IMR-90 (cell line): Measurements from ENCODE around the gene TXK. TPM values are rescaled to one million over a fixed set of nuclear protein-coding genes. Genes with fewer than 3 reads are reported as not detected.

Experiments used
- ATAC-seq: fragments of 200-7000 bp; cut with Tn5 transposase; 2 replicates; pipeline ENCODE4 v1.9.1; 2020; ENCODE audit warnings: low read depth, mild to moderate bottlenecking, moderate library complexity
- BruUV-seq: library from RNA; stranded (reverse); fragments of 400-500 nt; replicated peaks from 2 replicates; lab custom pipeline; 2021; lab: Mats Ljungman, UMichigan
- CTCF ChIA-PET: fragments of 300-600 bp; formaldehyde crosslinking; extraction: SDS; loops from one replicate; lab custom pipeline; 2021; ENCODE audit warnings: antibody characterized with exemption; lab: Yijun Ruan, JAX
- POLR2A ChIA-PET: fragments of 300-600 bp; sonication (Branson Sonifier 250); formaldehyde crosslinking; loops from one replicate; lab custom pipeline; 2022; ENCODE audit warnings: antibody characterized with exemption; ENCODE audit not compliant: unreplicated experiment; lab: Charles Lee
- DNase-seq: peaks from one replicate; pipeline ENCODE4 v3.0.0; 2013
- H2AFZ ChIP-seq: replicated peaks from 2 replicates; pipeline ENCODE3; 2013; ENCODE audit warnings: low read length, mild to moderate bottlenecking; ENCODE audit not compliant: poor library complexity
- H2AK5ac ChIP-seq: 2 replicates; pipeline ENCODE4 v1.6.1; 2013; ENCODE audit warnings: low read depth, low read length, inconsistent platforms
- H2AK9ac ChIP-seq: replicated peaks from 2 replicates; pipeline ENCODE3; 2013; ENCODE audit warnings: mild to moderate bottlenecking, low read depth, low read length, moderate library complexity; ENCODE audit not compliant: poor library complexity
- H2BK120ac ChIP-seq: 2 replicates; pipeline ENCODE4 v1.6.1; 2013; ENCODE audit warnings: low read depth, low read length, inconsistent platforms
- H2BK15ac ChIP-seq: 3 replicates; pipeline ENCODE4 v1.6.1; 2013; ENCODE audit warnings: low read depth, low read length, inconsistent platforms
- H2BK20ac ChIP-seq: 2 replicates; pipeline ENCODE4 v1.6.1; 2013; ENCODE audit warnings: low read depth, mild to moderate bottlenecking, inconsistent platforms, low read length, moderate library complexity
- H2BK5ac ChIP-seq: 2 replicates; pipeline ENCODE4 v1.6.1; 2013; ENCODE audit warnings: mild to moderate bottlenecking, low read depth, low read length, inconsistent platforms; ENCODE audit not compliant: poor library complexity, severe bottlenecking
- H3K14ac ChIP-seq: replicated peaks from 2 replicates; pipeline ENCODE4 v1.6.1; 2013; ENCODE audit warnings: low read depth, low read length, inconsistent platforms
- H3K18ac ChIP-seq: 2 replicates; pipeline ENCODE4 v1.6.1; 2013; ENCODE audit warnings: low read depth, low read length, control low read depth
- H3K23ac ChIP-seq: 2 replicates; pipeline ENCODE4 v1.6.1; 2013; ENCODE audit warnings: low read depth, low read length, inconsistent platforms
- H3K27ac ChIP-seq: 2 replicates; pipeline ENCODE4 v1.5.1; 2013; ENCODE audit warnings: mild to moderate bottlenecking, control low read depth, low read length; ENCODE audit not compliant: insufficient read depth
- H3K27me3 ChIP-seq: 2 replicates; pipeline ENCODE4 v1.6.1; 2013; ENCODE audit warnings: low read length; ENCODE audit not compliant: control insufficient read depth, insufficient read depth
- H3K36me3 ChIP-seq: 2 replicates; pipeline ENCODE4 v1.6.1; 2013; ENCODE audit warnings: low read length, mixed read lengths; ENCODE audit not compliant: control insufficient read depth, insufficient read depth
- H3K4ac ChIP-seq: 2 replicates; pipeline ENCODE4 v1.6.1; 2013; ENCODE audit warnings: low read depth, low read length, inconsistent platforms
- H3K4me1 ChIP-seq: 2 replicates; pipeline ENCODE4 v1.6.1; 2013; ENCODE audit warnings: low read length, mixed read lengths; ENCODE audit not compliant: control insufficient read depth, insufficient read depth
- H3K4me2 ChIP-seq: 2 replicates; pipeline ENCODE4 v1.6.1; 2013; ENCODE audit warnings: low read depth, mild to moderate bottlenecking, control low read depth, low read length, moderate library complexity
- H3K4me3 ChIP-seq: 2 replicates; pipeline ENCODE4 v1.5.1; 2013; ENCODE audit warnings: low read depth, mild to moderate bottlenecking, control low read depth, low read length, moderate library complexity; ENCODE audit not compliant: insufficient read depth
- H3K56ac ChIP-seq: 2 replicates; pipeline ENCODE4 v1.6.1; 2013; ENCODE audit warnings: low read length, inconsistent platforms; ENCODE audit not compliant: insufficient read depth; ENCODE audit errors: extremely low read depth
- H3K79me1 ChIP-seq, 2 experiments: 2 replicates each; pipeline ENCODE4 v1.6.1; 2013; ENCODE audit warnings: low read length in 2 of 2, inconsistent platforms in 1 of 2, low read depth in 1 of 2
- H3K9ac ChIP-seq: 2 replicates; pipeline ENCODE4 v1.6.1; 2013; ENCODE audit warnings: low read depth, low read length, control low read depth
- H3K9me1 ChIP-seq: 2 replicates; pipeline ENCODE4 v1.6.1; 2013; ENCODE audit warnings: low read length, inconsistent platforms; ENCODE audit not compliant: insufficient read depth
- H3K9me3 ChIP-seq: 2 replicates; pipeline ENCODE4 v1.6.1; 2013; ENCODE audit warnings: low read length; ENCODE audit not compliant: control insufficient read depth, insufficient read depth
- H4K20me1 ChIP-seq: 2 replicates; pipeline ENCODE4 v1.6.1; 2013; ENCODE audit warnings: low read length, inconsistent platforms; ENCODE audit not compliant: insufficient read depth
- H4K5ac ChIP-seq: 2 replicates; pipeline ENCODE4 v1.6.1; 2013; ENCODE audit warnings: mild to moderate bottlenecking, low read depth, low read length, control low read depth
- H4K8ac ChIP-seq, 2 experiments: 2 replicates each; pipeline ENCODE4 v1.6.1; 2013; ENCODE audit warnings: low read depth in 2 of 2, low read length in 2 of 2, control low read depth in 1 of 2, inconsistent platforms in 1 of 2
- H4K91ac ChIP-seq: 2 replicates; pipeline ENCODE4 v1.6.1; 2013; ENCODE audit warnings: low read depth, low read length, inconsistent platforms; ENCODE audit not compliant: insufficient read depth
- CHD1 ChIP-seq: IDR thresholded peaks from 2 replicates; pipeline ENCODE4 v1.6.1; 2012; ENCODE audit warnings: low read depth, low read length, improper control_type of control experiment
- MAZ ChIP-seq: IDR thresholded peaks from 2 replicates; pipeline ENCODE4 v1.6.1; 2012; ENCODE audit warnings: low read depth, mild to moderate bottlenecking, low read length, improper control_type of control experiment, moderate library complexity, borderline replicate concordance
- NFE2L2 ChIP-seq: fragments of 150-350 bp; IDR thresholded peaks from 2 replicates; pipeline ENCODE4 v1.6.1; 2016; ENCODE audit warnings: low read depth, mild to moderate bottlenecking, low read length
- RAD21 ChIP-seq: IDR thresholded peaks from 2 replicates; pipeline ENCODE4 v1.6.1; 2012; ENCODE audit warnings: low read length, improper control_type of control experiment
- WGBS, 2 experiments: methylation state at CpG; one replicate each; pipeline versions ENCODE4 v1.1.5 to v1.1.7; 2013; ENCODE audit warnings: missing lambda C conversion rate in 2 of 2; ENCODE audit not compliant: insufficient read length in 1 of 2; ENCODE audit errors: extremely low coverage in 2 of 2; 5-methylcytosine and 5-hydroxymethylcytosine counted together
- dilution Hi-C: fragments of 300-500 bp; cut with HindIII; formaldehyde crosslinking; loops from one replicate; pipeline ENCODE4 v1.14.3; 2018; ENCODE audit warnings: low sequenced_read_pairs; ENCODE audit not compliant: unreplicated experiment
- in situ Hi-C: fragments of 300-500 bp; cut with MboI; formaldehyde crosslinking; loops from 3 replicates; pipeline ENCODE4 v1.14.3; 2019; ENCODE audit warnings: low sequenced_read_pairs, inconsistent platforms, mixed read lengths
- intact Hi-C: fragments of 100-400 bp; cut with micrococcal nuclease; formaldehyde crosslinking; loops from 2 replicates; pipeline ENCODE4 v1.10.0; 2022
- polyA plus RNA-seq, 3 experiments: library from polyadenylated mRNA; depleted of rRNA; stranded (reverse); fragments of >200 nt; gene quantifications; 2 replicates each; pipeline ENCODE4 v1.2.3, GENCODE V29; 2012; ENCODE audit warnings: low replicate concordance in 1 of 3
- total RNA-seq: library from RNA; depleted of rRNA; stranded (reverse); fragments of >200 nt; gene quantifications from 2 replicates; pipeline ENCODE4 v1.2.3, GENCODE V29; 2012
- TF ChIP-seq, protein P1 (sequence below): fragments of 150-350 bp; IDR thresholded peaks from 2 replicates; pipeline ENCODE4 v1.6.1; 2017; ENCODE audit warnings: mild to moderate bottlenecking, antibody characterized with exemption, low read length, low read depth
- TF ChIP-seq, protein P2 (sequence below): fragments of 150-350 bp; IDR thresholded peaks from 2 replicates; pipeline ENCODE4 v1.6.1; 2016; ENCODE audit warnings: low read depth, mild to moderate bottlenecking, low read length, moderate library complexity, borderline replicate concordance

TXK gene
- total and polyA plus RNA-seq, 2 of the 4 experiments (the other 2 are of a cell fraction): not detected

DNA sequence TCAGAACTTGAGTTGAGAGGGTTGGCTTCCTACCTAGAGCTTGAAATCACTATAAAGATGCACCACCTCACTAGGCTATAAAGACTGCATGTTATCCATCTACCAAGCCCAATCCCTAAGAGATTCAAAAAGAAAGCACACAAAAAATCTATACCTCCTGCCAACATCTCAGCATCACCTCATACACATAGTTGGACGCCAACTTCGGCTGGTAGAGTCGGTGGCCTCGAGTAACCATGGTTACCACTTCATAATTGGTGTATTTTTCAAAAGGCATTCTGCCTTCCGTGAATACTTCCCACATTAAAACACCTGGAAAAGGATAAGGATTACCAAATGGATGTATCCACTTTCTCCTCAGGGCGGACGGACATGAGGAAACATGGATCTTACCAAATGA, 4.5 kb upstream of the TXK start:
- DNase-seq (no peak), ATAC-seq (no peak)
- Histone ChIP-seq H4K8ac (no peak overlapping the region), H2AFZ (no peak overlapping the region), H2AK5ac (no peak overlapping the region), H3K23ac (no peak overlapping the region), H3K79me1 (no peaks in the 10 kb centered on the region), H3K9me1 (no peaks in the 10 kb centered on the region), H4K91ac (no peak overlapping the region), H2BK120ac (no peak overlapping the region), H3K27ac (no peak overlapping the region), H3K56ac (no peak overlapping the region), H2AK9ac (no peak overlapping the region), H3K9ac (no peak overlapping the region), H4K20me1 (no peaks in the 10 kb centered on the region), H4K5ac (no peak overlapping the region), H3K9me3 (no peaks in the 10 kb centered on the region), H3K36me3 (no peaks in the 10 kb centered on the region; the same call in 1 of the 2 replicates), H3K27me3 (no peaks in the 10 kb centered on the region), H3K4me3 (no peak overlapping the region), H3K18ac (no peak overlapping the region), H2BK20ac (no peak overlapping the region), H3K4ac (no peak overlapping the region), H2BK15ac (no peak overlapping the region), H3K14ac (no peak overlapping the region), H2BK5ac (no peak overlapping the region), H3K4me2 (no peak overlapping the region), H3K4me1 (peaks cover 2% of the 10 kb centered on the region)
- dilution Hi-C loops (no loop called here), in situ Hi-C loops (loop anchor here (10.0 kb wide), 1 partner anchor 406 kb away; no protein-coding TSS in a partner anchor), intact Hi-C loops (no loop called here)
- POLR2A ChIA-PET: no interaction called here
- no TSS peak for BruUV-seq
- TF ChIP-seq, protein P1, sequence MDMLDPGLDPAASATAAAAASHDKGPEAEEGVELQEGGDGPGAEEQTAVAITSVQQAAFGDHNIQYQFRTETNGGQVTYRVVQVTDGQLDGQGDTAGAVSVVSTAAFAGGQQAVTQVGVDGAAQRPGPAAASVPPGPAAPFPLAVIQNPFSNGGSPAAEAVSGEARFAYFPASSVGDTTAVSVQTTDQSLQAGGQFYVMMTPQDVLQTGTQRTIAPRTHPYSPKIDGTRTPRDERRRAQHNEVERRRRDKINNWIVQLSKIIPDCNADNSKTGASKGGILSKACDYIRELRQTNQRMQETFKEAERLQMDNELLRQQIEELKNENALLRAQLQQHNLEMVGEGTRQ: no peak
- TF ChIP-seq CHD1 (no peak), NFE2L2 (no peak), MAZ (no peak), RAD21 (no peak)
- TF ChIP-seq, protein P2, sequence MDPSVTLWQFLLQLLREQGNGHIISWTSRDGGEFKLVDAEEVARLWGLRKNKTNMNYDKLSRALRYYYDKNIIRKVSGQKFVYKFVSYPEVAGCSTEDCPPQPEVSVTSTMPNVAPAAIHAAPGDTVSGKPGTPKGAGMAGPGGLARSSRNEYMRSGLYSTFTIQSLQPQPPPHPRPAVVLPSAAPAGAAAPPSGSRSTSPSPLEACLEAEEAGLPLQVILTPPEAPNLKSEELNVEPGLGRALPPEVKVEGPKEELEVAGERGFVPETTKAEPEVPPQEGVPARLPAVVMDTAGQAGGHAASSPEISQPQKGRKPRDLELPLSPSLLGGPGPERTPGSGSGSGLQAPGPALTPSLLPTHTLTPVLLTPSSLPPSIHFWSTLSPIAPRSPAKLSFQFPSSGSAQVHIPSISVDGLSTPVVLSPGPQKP: no peak
- CTCF ChIA-PET: interaction anchor here (0.5 to 1.6 kb wide), 3 partner anchors 11 to 151 kb away, joined by 3 to 5 read pairs (median 4); no protein-coding TSS in a partner anchor
- WGBS, 2 experiments: 100% methylated on average over 2 of the region's 7 CpGs; no CpG with 5 or more reads in 1 of the 2 experiments
